Measurements from ENCODE around the gene VAV2. TPM values are rescaled to one million over a fixed set of nuclear protein-coding genes. Genes with fewer than 3 reads are reported as not detected.

The VAV2 gene
- total RNA-seq, 2 experiments from 2014 or later = 4.2 TPM

GRCh38 chr9:133892193-133892920 is 99.8 kb downstream of the VAV2 start:
- DNase-seq = no peak
- no peaks in the 10 kb centered on the region for H3K9me3 Mint-ChIP-seq
- H3K4me3 Mint-ChIP-seq = no peak overlapping the region
- H3K4me1 Mint-ChIP-seq = no peaks in the 10 kb centered on the region
- no peaks in the 10 kb centered on the region for H3K36me3 Mint-ChIP-seq
- no peak overlapping the region for H3K27ac Mint-ChIP-seq
- no peaks in the 10 kb centered on the region for H3K27me3 Mint-ChIP-seq

- H3K9me3 Mint-ChIP-seq = no peaks in the 10 kb centered on the region
- no peak overlapping the region for H3K27ac Mint-ChIP-seq
- DNase-seq = no peak
- H3K27me3 Mint-ChIP-seq = no peaks in the 10 kb centered on the region
- H3K4me1 Mint-ChIP-seq = no peaks in the 10 kb centered on the region
- H3K36me3 Mint-ChIP-seq = no peaks in the 10 kb centered on the region
- no peak overlapping the region for H3K4me3 Mint-ChIP-seq
Measured at GRCh38 chr9:133891741-133892140, 100.4 kb downstream of the VAV2 start.

DNA sequence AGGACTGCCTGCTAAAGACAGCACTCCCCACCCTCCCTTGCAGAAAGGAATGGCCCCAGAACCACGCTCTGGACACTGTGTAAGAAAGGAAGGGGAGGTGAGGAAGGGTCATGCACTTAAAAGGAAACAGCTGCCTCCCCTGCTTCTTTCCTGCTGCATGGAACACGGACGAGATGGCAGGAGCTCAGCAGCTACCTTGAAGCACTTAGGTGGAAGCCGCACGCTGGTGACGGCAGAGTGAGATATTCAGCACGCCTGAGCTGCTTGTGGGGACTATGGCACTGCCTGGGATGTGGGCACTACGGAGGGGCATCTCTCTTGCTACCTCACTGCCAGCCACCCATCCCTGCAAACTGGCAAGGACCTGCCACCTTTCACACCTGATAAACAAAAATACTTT is 101.5 kb downstream of the VAV2 start:
- Mint-ChIP-seq H3K4me3 (no peak overlapping the region), H3K27me3 (no peaks in the 10 kb centered on the region), H3K36me3 (no peaks in the 10 kb centered on the region), H3K9me3 (no peaks in the 10 kb centered on the region), H3K27ac (no peak overlapping the region), H3K4me1 (no peaks in the 10 kb centered on the region)
- DNase-seq = no peak

DNA sequence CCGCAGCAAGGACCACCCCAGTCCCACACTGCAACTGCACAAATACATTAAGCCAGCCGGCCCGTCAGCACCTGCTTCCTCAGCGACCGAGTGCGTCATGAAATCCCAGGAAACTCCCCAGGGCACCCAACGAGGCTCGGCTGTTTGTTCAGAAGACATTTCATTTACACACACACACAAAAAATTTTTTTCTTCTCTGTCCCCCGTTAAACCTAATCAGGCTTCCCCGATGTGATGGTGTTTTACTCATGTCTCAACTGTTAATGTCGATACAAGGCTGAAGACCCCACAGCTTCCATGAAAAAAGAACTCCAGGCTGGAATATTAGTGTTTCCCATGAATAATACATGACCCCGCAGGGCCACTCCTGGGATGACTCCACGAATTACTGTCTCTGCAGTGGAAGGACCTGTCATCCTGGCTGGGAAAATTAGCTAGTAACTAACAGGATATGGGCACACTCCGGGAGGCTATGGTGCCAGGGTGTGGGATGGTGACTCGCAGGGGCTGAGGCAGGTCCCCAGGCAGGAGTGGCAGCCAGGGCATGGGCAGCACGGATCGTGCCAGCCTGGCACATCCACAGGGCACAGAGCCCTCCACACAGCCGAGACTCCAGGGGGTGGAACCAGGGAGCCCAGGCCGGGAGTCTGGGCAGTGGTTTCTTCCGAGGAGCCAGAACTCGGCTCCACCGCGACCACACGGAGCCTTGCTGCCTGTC is 102.4 kb downstream of the VAV2 start:
- Mint-ChIP-seq H3K27ac (no peak overlapping the region), H3K36me3 (no peaks in the 10 kb centered on the region), H3K4me3 (no peak overlapping the region), H3K9me3 (no peaks in the 10 kb centered on the region), H3K4me1 (no peaks in the 10 kb centered on the region), H3K27me3 (no peaks in the 10 kb centered on the region)
- DNase-seq = no peak

DNA sequence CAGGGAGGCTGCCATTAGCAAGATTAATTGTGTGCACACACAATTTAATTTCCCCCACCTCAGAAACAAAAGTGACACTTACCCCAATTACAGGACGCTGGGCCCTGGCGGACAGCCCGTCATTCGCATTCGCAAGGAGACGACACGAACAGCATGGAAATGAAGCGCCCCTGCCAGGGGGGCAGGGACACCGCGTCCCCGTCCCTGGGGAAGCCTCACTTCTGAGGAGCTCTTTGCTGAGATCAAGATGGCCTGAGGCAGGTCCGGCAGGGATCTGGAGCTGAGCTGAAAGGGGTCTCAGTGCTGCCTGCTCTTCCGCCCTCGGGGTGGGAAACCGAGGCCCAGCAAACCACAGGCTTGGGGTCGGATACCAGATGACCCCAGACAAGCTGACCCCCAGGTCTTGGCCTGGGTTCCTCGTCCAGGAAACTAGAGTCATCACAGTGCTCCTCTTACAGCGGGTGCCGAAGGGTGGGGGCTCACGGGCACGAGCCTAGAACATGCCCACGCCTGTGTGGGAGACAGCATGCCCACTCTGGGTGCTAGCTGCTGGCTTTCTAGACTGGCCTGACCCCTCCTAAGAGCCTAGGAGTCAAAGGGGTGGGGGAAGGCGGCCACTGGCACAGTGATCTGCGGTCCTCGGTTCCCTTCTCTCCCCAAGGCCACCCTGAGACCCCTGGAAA is 103.2 kb downstream of the VAV2 start:
- no peak overlapping the region for H3K27ac Mint-ChIP-seq
- H3K27me3 Mint-ChIP-seq = no peaks in the 10 kb centered on the region

GRCh38 chr9:133888048-133888808 is 103.9 kb downstream of the VAV2 start:
- H3K9me3 Mint-ChIP-seq = no peaks in the 10 kb centered on the region
- H3K4me1 Mint-ChIP-seq = no peaks in the 10 kb centered on the region
- no peak overlapping the region for H3K27ac Mint-ChIP-seq

More for the DNA sequence above, 103.2 kb downstream of the VAV2 start:
- no peaks in the 10 kb centered on the region for H3K36me3 Mint-ChIP-seq
- no peak overlapping the region for H3K4me3 Mint-ChIP-seq
- DNase-seq = no peak
- H3K4me1 Mint-ChIP-seq = no peaks in the 10 kb centered on the region
- H3K9me3 Mint-ChIP-seq = no peaks in the 10 kb centered on the region

DNA sequence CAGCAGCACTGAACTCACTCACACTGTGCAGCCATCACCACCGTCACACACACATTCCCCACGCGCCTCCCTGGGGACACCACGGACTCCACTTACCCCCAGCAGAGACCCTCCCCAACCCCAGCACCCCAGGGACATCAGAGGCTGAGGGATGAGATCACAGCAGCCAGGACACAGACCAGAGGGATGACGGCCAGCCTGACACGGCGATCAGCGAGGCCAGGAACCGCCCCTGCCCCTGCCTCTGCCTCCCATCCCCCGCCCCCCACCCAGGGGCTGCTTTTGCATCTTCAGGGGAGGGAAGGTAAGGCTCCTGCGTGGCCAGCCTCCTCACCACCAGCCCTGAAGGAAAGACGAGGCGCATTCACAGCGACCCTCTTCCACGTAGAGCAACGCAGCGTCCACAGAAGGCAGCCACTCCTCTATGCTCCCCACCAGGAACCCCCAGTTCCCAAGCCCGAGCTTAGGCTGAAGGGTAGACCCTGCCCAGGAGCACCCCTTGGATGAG is 104.5 kb downstream of the VAV2 start:
- no peak for DNase-seq
- Mint-ChIP-seq H3K27ac (no peak overlapping the region), H3K4me3 (no peak overlapping the region), H3K4me1 (no peaks in the 10 kb centered on the region), H3K36me3 (no peaks in the 10 kb centered on the region), H3K9me3 (no peaks in the 10 kb centered on the region), H3K27me3 (no peaks in the 10 kb centered on the region)

More at GRCh38 chr9:133888048-133888808, 103.9 kb downstream of the VAV2 start:
- Mint-ChIP-seq H3K4me3 (no peak overlapping the region), H3K27me3 (no peaks in the 10 kb centered on the region), H3K36me3 (no peaks in the 10 kb centered on the region)
- DNase-seq = no peak

- Mint-ChIP-seq H3K9me3 (no peaks in the 10 kb centered on the region), H3K4me3 (no peak overlapping the region), H3K27me3 (no peaks in the 10 kb centered on the region), H3K4me1 (no peaks in the 10 kb centered on the region), H3K36me3 (no peaks in the 10 kb centered on the region), H3K27ac (no peak overlapping the region)
- no peak for DNase-seq
Measured at GRCh38 chr9:133886563-133887501, 105.3 kb downstream of the VAV2 start.

GRCh38 chr9:133884907-133885744 is 107.0 kb downstream of the VAV2 start:
- DNase-seq = no peak
- Mint-ChIP-seq H3K9me3 (no peaks in the 10 kb centered on the region), H3K27me3 (no peaks in the 10 kb centered on the region), H3K4me3 (no peak overlapping the region), H3K36me3 (no peaks in the 10 kb centered on the region), H3K27ac (no peak overlapping the region), H3K4me1 (no peaks in the 10 kb centered on the region)

- Mint-ChIP-seq H3K27ac (no peak overlapping the region), H3K9me3 (no peaks in the 10 kb centered on the region), H3K27me3 (no peaks in the 10 kb centered on the region), H3K36me3 (no peaks in the 10 kb centered on the region), H3K4me3 (no peak overlapping the region), H3K4me1 (no peaks in the 10 kb centered on the region)
- no peak for DNase-seq
Measured at GRCh38 chr9:133882849-133883755, 109.0 kb downstream of the VAV2 start.

- no peak overlapping the region for H3K4me3 Mint-ChIP-seq
- H3K9me3 Mint-ChIP-seq = no peaks in the 10 kb centered on the region
- no peaks in the 10 kb centered on the region for H3K36me3 Mint-ChIP-seq
- no peaks in the 10 kb centered on the region for H3K27me3 Mint-ChIP-seq
- H3K4me1 Mint-ChIP-seq = no peaks in the 10 kb centered on the region
- H3K27ac Mint-ChIP-seq = no peak overlapping the region
- DNase-seq = no peak
Measured at GRCh38 chr9:133881671-133882381, 110.3 kb downstream of the VAV2 start.

All from activated naive CD8-positive, alpha-beta T cell treated with anti-CD3 and anti-CD28 coated beads for 36 hours (primary cell).